GM12873 (cell line): Measurements from ENCODE around the gene KLHL26.

Experiments used
- CTCF ChIP-seq: IDR thresholded peaks from 2 replicates; pipeline ENCODE4 v1.5.1; 2012; ENCODE audit warnings: low read depth, mild to moderate bottlenecking, moderate library complexity, low read length, control low read depth; ENCODE audit not compliant: insufficient read depth; ENCODE audit errors: missing control alignments

Gene KLHL26

GRCh38 chr19:18609717-18610051, 27.1 kb upstream of the KLHL26 start:
- no peak for TF ChIP-seq CTCF

- no peak for TF ChIP-seq CTCF
These were observed 26.6 kb upstream of the KLHL26 start for GRCh38 chr19:18610245-18610555.

- TF ChIP-seq CTCF = no peak
These were observed 26.1 kb upstream of the KLHL26 start for GRCh38 chr19:18610556-18611326.

GRCh38 chr19:18611327-18612050, 25.3 kb upstream of the KLHL26 start:
- TF ChIP-seq CTCF = no peak

GRCh38 chr19:18612051-18612771, 24.6 kb upstream of the KLHL26 start:
- no peak for TF ChIP-seq CTCF

GRCh38 chr19:18612772-18613588, 23.8 kb upstream of the KLHL26 start, which contains the start of gene TMEM59L:
TMEM59L (plus strand) TSS chr19:18612870; CDS start chr19:18612959, 89 bp downstream.
- TF ChIP-seq CTCF = no peak
